ENCODE results near the gene AKAP6.

Gene AKAP6

DNA sequence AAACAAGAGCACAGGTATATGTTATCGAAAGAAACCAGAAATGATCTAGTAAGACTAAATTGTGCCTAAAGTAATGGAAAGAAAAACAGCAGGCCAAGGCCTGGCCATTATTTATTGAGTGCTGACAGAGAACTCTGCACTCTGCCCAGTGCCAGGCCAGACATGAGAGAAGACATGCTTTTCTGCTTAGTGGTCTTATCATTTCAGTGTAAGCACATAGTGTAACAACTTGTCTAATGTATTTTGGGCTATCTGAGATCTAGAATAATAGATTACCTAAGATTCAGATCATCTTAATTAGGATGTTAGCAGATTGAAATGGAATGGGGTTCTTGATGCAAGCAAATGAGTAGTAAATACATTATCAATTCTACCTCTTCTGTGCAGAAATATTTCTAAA lies 278.3 kb downstream of the AKAP6 start:
- DNase-seq (ENCODE audit: low read depth in 2 of 2, low spot score in 1 of 2): no peak

DNA sequence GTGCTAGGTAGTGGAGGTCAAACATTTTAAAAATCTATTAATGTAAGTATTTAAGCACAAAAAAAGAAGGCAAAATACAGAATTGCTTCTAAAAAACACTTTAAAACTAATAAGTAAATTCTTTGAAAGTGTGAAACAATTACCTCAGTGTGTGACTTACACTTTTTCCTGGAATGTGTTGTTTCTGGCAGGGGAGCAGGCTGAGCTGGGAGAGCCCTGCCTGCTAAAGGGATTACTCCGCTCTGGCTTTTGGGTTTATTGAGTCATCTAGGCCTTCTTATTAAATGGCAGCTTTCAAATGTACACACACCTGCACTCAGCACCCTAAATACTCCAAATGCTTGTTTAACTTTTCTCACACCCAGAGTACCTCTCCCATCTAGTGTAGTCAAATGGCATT lies 279.8 kb downstream of the AKAP6 start:
- no peak for DNase-seq (ENCODE audit: low read depth in 2 of 2, low spot score in 1 of 2)

DNA sequence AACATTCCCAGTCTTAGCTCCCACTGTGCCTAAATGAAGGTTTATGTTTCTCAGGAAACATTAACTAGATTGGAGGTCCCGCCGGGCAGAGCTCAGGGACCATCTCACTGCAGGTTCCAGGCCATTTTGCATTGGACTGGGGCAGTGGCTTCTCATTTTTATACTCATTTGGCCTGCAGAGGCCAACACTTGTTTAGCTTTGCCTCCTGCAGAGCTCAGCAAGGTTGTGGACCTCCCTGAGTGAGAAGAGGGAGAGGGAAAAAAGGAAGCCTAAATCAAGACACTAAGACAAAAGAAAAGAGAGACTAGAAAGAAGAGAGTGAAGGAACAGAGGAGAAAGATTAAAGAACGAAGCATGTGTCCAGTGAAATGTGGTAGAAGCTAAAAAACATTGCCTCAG lies 280.3 kb downstream of the AKAP6 start:
- no peak for DNase-seq (ENCODE audit: low read depth in 2 of 2, low spot score in 1 of 2)

DNA sequence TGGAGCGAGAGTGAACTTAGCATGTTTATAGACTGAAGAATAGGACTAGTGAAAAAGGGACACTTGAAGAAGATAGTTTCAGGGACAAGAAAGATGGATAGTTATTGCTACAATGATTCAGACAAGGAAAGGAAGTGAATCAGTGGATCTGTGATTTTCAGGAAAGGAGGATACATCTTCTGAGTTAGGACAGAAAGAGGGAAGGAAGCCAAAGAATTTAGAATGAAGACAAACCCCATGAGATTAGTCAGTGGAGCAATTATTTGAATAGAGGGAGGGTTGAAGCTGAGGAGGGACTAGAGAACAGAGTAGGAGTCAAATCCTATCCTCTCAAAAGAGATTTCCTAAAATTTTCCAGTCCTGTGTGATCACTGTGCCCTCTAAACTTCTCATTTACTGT lies 282.7 kb downstream of the AKAP6 start:
- no peak for DNase-seq (ENCODE audit: low read depth in 2 of 2, low spot score in 1 of 2)

DNA sequence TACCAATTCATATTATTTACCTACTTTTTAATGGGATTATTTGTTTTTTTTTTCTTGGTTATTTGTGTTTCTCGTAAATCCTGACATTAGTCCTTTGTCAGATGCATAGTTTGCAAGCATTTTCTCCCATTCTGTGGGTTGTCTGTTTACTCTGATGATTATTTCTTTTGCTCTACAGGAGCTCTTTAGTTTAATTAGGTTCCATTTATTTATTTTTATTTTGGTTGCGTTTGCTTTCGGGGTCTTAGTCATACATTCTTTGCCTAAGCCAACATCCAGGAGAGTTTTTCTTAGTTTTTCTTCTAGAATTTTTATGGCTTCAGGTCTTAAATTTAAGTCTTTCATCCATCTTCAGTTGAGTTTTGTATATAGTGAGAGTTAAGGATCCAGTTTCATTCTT lies 289.9 kb downstream of the AKAP6 start:
- no peak for DNase-seq (ENCODE audit: low read depth in 2 of 2, low spot score in 1 of 2)

DNA sequence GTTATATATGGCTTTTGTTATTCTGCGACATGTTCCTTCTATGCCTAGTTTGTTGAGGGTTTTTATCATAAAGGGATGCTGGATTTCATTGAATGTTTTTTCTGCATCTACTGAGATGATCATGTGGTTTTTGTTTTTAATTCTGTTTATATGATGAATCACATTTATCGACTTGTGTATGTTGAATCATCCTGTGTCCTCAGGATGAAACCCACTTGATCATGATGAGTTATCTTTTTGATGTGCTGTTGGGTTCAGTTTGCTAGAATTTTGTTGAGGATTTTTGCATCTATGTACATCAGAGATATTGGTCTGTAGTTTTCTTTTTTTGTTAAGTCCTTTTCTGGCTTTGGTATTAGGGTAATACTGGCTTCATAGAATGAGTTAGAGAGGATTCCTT lies 291.2 kb downstream of the AKAP6 start:
- no peak for DNase-seq (ENCODE audit: low read depth in 2 of 2, low spot score in 1 of 2)

DNA sequence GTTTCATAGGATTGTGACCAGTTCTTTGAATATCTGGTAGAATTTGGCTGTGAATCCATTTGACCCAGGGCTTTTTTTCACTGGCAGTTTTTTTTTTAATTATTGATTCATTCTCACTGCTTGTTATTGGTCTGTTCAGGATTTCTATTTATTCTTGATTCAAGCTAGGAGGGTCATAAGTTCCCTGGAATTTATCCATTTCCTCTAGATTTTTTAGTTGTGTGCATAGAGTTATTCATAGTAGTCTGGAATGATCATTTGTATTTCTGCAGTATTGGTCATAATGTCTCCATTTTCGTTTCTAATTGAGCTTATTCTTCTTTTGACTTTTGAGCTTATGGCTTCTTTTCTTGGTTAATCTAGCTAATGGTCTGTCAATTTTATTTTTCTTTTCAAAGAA lies 291.6 kb downstream of the AKAP6 start:
- no peak for DNase-seq (ENCODE audit: low read depth in 2 of 2, low spot score in 1 of 2)

DNA sequence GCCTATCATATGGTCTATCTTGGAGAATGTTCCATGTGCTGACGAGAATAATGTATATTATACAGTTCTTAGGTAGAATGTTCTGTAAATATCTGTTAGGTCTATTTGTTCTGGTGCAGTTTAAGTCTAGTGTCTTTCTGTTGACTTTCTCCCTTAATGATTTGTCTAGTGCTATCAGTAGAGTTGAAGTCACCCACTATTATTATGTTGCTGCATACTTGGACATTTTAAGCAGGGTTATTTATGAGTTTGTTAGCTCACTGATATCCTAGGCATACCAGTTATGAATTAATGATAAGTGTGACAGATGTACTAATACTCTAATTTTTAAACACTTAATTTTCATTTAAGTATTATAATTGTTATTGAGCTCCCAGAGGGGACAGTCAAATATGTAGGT lies 292.5 kb downstream of the AKAP6 start:
- DNase-seq (ENCODE audit: low read depth in 2 of 2, low spot score in 1 of 2): no peak

DNA sequence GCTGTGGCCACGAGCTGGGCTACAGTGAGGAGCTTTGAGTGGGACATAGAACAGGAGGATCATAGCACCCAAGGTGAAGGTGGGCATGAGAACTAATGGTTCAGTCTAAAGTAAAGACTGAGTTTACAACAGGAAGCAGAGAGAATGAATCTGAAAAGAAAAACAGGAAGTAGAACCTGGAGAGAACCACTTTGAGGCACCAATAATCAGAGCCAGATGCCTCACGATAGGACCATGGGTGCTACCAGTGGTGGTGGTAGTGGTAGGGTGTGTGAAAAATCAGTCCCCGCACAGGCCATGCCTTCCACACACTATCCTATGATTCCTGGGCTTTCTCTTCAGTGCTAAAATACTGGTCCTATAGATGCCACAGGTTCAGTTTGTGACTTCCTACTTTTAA lies 293.6 kb downstream of the AKAP6 start:
- no peak for DNase-seq (ENCODE audit: low read depth in 2 of 2, low spot score in 1 of 2)

DNA sequence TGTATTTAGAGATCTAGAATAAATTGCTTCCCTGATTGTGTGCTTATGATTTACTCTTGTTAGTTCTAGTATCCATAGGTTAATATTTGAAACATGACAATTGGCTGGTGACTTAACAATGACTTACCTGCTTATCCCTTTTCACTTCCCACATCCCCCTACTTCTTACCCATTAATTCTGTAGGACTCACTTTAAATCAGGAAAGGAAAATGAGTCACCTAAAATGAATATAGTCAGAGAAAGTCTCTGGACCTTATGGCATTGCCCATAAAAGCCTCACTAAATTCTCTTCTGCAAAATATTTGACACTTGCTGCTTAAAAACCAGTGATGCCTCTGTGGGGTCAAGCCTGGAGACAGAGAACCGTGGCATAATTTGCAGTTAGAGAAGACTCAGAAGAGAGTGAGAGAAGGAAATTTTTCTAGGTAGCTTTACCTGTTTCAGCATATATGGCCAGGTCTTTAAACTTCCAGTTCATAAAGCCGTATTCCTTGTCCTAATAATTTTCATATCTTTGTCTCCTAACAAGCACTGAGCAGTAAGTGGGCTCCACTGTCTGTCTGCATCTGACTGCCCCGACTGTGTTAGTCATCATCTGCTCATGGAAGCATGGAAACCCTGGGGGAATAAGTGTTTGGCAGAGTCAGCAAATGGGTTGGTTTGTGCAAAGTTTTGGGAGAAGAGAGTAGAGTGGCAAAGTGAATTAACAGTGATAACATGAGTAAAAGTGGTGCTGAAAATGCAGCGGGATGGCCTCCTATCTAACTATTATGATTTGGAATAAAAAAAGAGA lies 294.4 kb downstream of the AKAP6 start:
- DNase-seq (ENCODE audit: low read depth in 2 of 2, low spot score in 1 of 2): no peak

DNA sequence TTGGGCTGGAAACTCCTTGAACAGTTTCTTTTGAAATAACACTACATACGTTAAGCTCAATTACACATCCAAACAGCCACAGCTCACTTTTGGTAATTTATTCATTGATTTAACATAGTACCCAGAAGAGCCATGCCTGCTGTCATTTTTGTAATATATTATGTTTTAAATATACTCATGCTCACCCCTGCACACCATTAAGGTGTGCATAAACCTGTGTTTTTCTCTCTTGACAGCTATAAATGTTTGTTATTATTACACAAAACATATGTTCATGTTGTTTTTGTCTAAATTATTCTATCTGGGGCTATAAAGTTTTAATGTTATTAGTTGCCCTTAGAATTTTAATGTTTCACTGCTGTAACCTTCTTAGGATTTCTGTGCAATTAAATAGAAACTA lies 296.1 kb downstream of the AKAP6 start:
- no peak for DNase-seq (ENCODE audit: low read depth in 2 of 2, low spot score in 1 of 2)

DNA sequence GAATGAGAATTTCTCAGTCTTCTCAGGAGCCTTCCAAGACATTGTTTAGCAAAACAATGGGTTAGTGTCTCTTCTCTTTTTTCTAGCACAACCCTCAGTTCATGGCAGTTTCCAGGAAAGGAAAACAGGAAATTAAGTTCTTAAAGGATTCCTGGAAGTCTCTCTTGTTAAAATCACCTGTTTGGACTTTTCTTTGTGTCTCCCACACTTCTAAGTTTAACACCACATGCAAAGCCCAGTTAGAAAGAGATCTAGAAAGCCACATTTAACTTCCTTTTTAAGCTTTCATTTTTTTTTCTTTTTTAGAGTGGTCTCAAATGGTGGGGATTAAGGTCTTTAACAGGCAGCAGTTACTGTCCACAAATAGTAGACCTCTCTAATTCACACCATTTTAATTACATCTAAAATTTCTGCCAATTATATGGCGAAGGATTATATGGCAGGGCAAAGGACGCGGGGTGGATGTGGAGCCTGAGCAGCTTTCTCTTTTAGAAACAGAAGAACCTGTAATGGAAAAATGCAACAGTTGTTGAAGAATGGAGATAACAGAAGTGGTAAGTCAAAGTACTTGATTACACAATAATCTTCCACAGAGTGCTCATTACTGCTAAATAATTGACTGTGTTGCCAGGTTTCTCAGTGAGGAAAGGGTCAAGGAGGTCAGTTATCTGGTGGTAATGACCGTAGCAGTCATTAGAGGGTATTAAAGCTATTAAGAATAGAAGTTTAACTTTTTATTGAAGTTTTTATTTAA lies 298.6 kb downstream of the AKAP6 start:
- no peak for DNase-seq (ENCODE audit: low read depth in 2 of 2, low spot score in 1 of 2)

DNA sequence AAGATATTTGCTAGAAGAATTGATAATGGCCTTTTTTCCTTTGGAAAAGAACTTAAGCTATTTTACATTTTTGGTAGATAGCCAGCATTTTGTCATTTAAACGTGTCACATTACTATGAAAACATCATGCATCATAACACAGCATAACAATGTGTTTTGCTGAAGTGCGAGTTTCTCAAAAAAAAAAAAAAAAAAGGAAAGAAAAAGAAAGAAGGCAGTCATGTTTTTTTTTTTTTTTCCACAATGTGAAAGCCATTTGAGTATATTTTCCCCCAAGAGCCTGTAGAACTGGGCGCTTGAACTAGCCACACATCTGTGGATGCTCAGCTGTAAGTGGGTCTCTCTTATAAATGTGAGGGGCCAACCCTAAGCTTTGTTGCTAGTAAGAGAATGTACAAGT lies 300.1 kb downstream of the AKAP6 start:
- no peak for DNase-seq (ENCODE audit: low read depth in 2 of 2, low spot score in 1 of 2)

DNA sequence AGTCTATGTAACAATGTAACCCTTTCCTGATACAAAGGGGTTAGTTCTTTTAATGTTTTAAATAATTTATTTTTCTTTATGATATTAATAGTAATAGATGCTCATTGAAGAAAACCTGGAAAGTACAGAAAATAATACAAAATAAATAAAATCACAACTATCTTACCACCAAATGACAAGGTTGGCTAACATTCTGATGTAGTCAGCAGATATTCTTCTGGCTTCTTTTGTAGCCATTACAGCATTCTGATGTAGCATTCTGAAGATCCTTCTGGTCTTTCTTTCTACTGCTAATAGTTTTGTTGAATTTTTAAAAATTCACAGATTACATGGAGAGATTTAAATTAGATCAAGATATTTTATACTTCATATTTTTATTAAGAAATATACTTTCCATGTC lies 301.6 kb downstream of the AKAP6 start:
- no peak for DNase-seq (ENCODE audit: low read depth in 2 of 2, low spot score in 1 of 2)

DNA sequence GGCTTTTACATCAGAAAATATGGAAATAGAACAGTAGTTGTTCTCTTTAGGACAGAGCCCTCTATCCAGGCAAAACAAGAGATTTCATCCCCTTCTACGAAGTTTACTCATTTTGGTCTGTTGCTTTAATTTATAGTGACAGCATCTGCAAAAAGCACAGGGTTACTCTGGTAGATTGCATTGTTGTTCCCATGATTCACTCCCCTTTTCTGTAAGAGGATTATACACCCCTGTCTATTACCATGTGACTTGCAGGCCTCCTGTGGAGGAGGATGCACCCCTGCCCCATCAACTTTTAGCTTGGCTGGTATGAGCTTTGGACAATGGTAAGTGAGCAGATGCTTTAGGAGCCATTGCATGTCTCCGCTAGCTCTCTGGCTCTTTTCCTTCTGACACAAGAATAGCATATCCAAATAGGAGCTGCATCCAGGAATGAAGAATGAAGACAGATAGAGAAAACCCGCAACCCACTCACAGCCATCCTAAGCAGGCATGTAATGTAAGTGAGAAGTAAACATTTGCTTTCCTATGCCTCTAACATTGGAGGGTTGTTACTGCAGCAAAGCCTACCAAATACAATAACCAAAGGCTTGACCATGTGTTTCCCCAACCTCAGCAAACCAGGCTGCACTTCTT lies 304.2 kb downstream of the AKAP6 start:
- no peak for DNase-seq (ENCODE audit: low read depth in 2 of 2, low spot score in 1 of 2)

DNA sequence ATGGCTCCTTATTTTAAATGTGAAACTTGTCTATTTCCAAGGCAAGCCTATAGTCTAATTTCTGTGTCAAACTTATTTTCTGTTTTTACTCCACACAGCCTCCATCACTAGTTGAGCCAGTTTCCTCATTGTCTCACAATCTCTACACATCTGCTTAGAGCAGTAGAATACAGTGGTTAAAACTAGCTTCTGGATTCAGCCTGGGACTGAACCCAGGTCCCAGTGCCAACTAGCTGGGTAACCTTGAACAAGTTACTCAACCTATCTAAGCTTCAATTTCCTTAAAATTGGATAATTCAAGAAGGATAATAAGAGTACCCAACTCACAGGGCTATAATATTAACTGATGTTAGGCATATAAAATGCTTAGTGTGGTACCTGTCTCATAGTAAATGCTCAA lies 304.8 kb downstream of the AKAP6 start:
- no peak for DNase-seq (ENCODE audit: low read depth in 2 of 2, low spot score in 1 of 2)

DNA sequence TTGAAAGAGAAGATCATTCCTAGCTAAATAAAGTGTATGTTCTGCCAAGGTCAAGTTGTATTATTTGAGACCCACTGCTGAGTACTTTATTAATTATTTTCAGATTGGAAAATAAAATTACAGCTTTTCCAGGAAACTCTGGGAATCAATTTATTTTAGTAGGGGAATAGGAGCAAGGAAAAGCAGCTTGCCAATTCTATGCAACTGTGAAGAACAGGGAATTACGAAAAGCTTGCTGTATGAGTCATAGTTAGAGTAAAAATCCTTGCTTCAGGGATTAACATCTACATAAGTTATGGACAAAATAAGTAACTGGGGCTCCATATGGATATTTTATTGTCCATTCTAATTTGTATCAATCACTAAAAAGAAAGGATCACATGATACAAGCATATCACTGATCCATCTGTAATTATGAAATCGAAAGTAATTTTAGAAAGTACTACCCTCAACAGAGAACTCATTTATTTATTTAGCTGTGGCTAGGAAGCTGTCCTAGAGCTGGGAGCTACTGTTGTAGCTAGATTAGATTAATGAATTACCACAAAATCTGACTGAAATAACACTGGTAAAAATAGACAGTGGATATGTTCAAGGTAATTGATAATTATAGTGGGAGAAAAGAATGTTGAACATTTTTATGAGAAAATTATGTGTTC lies 306.1 kb downstream of the AKAP6 start:
- DNase-seq (ENCODE audit: low read depth in 2 of 2, low spot score in 1 of 2): no peak

DNA sequence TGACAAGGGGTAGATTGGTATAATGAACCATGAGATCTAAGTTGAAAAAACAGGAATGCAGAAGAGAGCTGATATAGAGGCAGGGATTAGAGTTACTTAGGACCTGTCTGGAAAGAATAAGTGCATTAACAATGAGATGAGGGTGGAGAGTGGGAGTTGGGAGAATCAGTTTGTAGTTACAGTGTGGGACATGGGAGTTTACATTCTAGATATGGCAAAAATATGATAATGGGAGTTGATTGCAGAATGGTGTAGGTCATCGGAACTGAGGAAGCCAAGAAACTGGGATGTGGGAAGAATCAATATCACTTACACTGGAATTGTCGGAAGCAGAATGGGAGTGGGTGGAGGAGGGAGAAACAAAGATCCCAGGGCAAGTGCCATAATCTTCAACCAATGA lies 308.5 kb downstream of the AKAP6 start:
- no peak for DNase-seq (ENCODE audit: low read depth in 2 of 2, low spot score in 1 of 2)

DNA sequence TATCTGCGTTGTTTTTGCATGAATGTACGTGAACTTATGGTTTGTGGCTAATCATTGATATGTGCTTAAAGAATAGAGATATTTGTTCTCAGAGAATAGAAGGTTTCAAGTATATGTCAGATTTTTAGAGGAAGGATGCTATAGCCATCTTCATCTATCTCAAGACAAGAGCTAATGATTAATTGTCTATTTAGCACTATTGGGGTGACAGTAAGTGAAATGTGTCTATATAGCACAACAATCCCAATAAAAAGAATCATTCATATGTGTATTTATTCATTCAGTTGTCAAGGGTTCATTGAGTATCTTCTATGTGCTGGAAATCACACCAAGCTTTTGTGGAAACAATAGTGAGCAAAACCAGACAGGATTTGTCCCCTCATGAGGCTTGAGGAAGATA lies 310.1 kb downstream of the AKAP6 start:
- DNase-seq (ENCODE audit: low read depth in 2 of 2, low spot score in 1 of 2): no peak

DNA sequence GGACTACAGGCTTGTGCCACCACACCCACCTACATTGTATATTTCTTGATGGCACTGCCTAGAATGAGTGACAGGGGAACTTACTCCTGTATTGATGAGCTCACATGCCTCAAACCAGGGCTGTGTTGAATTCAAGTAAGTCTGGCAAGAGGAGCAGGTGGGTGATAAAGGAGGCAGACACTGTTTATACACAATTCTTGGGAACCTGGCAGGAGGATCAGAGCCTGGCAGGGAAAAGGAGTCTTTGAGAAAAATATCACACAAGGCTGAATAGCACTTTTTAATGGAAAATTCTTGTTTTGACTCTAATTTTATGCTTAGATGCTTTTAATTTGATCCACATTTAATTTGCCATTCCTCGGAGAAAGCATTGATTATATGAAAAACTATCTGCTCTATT lies 316.5 kb downstream of the AKAP6 start:
- DNase-seq (ENCODE audit: low read depth in 2 of 2, low spot score in 1 of 2): no peak

DNA sequence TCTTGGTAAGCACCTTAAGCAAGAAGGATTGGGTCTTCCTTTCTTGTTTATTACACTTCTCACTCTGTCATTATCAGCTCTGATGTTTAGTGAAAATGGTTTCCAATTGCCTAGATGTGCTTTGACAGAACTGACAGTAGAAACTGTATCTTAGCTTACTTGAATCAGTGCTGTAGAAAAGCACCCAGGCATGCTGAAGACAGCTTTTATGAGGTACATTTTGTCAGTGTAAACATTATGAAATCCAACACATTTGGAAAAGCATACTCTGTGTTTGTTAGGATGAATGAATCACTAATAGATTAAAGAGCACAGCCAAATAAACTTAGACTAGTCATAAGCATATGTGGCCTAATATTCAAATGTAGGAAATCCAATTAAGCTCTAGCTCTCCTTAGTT lies 319.3 kb downstream of the AKAP6 start:
- no peak for DNase-seq (ENCODE audit: low read depth in 2 of 2, low spot score in 1 of 2)

DNA sequence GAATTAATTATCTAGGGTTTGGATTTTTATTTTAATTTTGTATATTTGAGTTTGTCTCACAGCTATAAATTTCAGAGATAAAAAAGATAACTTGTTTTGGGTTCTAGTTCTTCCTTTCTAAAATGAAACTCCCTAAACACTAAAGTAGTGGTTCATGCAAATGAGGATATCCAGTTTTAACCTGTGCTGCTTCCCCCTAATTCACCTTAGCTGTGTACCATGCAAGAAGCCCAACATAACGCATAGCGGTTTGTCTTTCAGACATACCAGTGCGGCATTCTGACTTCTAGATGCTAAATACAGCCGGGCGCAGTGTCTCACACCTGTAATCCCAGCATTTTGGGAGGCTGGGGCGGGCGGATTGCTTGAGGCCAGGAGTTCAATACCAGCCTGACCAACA lies 320.9 kb downstream of the AKAP6 start:
- no peak for DNase-seq (ENCODE audit: low read depth in 2 of 2, low spot score in 1 of 2)

Measured in stimulated activated CD8-positive, alpha-beta memory T cell treated with anti-CD3 and anti-CD28 coated beads, Interleukin-4, amount 100 ng/mL, for 1 hour (primary cell).